TTC549 (cell line): Measurements from ENCODE around the gene MAGEA12.
"Not testable (repeated sequence)": the region's sequence is repeated elsewhere in the genome, so short reads cannot be mapped to it uniquely, and the experiment has no call there.

ENCODE experiments used
- FAIRE-seq: peaks from 2 replicates; lab custom pipeline; 2012; peaks lifted over from hg19 to GRCh38; lab: Jason Lieb, UNC

The MAGEA12 gene

DNA sequence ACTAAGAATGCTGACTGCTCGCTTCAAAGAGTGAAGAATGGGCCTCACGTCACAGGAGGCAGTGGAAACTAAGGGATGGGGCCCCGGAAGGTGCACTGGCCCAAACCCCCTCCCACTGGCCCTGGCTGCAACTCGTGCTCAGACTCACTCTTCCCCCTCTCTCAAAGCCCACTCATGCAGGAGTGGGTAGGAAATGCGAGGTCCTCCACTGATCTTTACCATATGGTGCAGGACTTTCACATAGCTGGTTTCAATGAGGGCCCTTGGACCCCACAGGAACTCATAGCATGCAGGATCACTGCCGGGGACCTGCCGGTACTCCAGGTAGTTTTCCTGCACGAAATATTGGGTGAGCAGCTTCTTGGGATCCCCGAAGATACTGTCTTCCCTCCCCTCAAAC, 33.0 kb downstream of the MAGEA12 start:
- not testable (repeated sequence) for FAIRE-seq

DNA sequence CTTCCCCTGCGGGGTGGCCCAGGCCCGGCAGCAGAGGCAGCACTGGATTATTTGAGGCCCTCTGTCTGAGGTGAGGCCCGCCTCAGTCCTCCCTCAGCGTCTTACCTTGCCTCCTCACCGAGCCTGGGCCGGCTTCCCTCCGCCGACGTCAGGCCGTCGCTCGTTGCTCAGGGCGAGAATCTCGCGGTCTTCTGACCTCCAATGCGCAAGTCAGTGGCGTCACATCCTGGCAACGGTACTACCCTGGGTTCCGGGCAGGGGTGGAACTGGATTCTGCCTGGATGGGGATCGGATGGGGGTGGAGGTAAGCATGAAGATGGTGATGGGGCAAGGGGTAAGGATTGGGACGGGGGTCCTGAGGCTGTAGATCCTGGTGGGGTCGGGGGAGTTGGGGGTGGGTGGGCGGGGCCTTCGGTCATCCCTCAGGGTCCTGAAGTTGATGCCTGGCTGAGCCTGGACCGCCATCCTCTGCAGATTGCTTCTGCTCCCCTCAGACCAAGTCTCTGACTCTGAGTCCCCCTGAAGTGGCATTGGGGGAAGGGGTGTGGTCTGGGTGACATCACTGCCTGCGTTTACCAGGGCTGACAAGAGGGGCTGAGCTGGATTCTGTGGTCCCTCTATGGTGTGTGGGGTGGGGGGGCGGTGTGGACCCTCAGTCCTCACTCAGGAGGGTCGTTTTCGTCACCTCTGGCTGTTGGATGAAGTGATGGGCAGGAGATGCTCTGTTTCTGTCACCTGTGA, 36.2 kb downstream of the MAGEA12 start, which contains the start of gene MAGEA6:
TSS of gene MAGEA6 (minus strand) at position 141 of the 741 bp plus-strand sequence. CDS start 2,039 bp downstream, outside the sequence.
- FAIRE-seq = not testable (repeated sequence)

GRCh38 chrX:152787062-152787461, 53.5 kb downstream of the MAGEA12 start:
- FAIRE-seq = not testable (repeated sequence)
